Hepatic stellate cell (primary cell): Measurements from ENCODE around the gene CDIP1.
A peak's percentile ranks its signal among the peaks of the same experiment; 100 is the strongest.

Experiments used
- DNase-seq: peaks from one replicate; pipeline ENCODE4 v3.0.0; 2011; ENCODE audit warnings: low spot score

The CDIP1 gene

GRCh38 chr16:4537376-4538343, 913 bp downstream of the CDIP1 start:
- peak; percentile 42 for DNase-seq

- DNase-seq: no peak
These were observed 2.0 kb downstream of the CDIP1 start for GRCh38 chr16:4536391-4537106.

GRCh38 chr16:4535627-4536108, 2.9 kb downstream of the CDIP1 start:
- no peak for DNase-seq

GRCh38 chr16:4534151-4534790, 4.3 kb downstream of the CDIP1 start:
- no peak for DNase-seq

GRCh38 chr16:4533490-4533889, 5.1 kb downstream of the CDIP1 start:
- DNase-seq: no peak

- DNase-seq: no peak
These were observed 6.3 kb downstream of the CDIP1 start for GRCh38 chr16:4532238-4532637.

- no peak for DNase-seq
These were observed 6.8 kb downstream of the CDIP1 start for GRCh38 chr16:4531811-4532210.

- no peak for DNase-seq
These were observed 9.2 kb downstream of the CDIP1 start for GRCh38 chr16:4529085-4530060.

GRCh38 chr16:4525634-4526277, 12.8 kb downstream of the CDIP1 start:
- DNase-seq: no peak

GRCh38 chr16:4525069-4525468, 13.5 kb downstream of the CDIP1 start:
- no peak for DNase-seq

- no peak for DNase-seq
These were observed 14.0 kb downstream of the CDIP1 start for GRCh38 chr16:4524571-4524970.

GRCh38 chr16:4523686-4524085, 14.9 kb downstream of the CDIP1 start:
- DNase-seq: no peak

GRCh38 chr16:4522051-4522581, 16.5 kb downstream of the CDIP1 start:
- no peak for DNase-seq

- no peak for DNase-seq
These were observed 17.7 kb downstream of the CDIP1 start for GRCh38 chr16:4520913-4521312.

- no peak for DNase-seq
These were observed 19.1 kb downstream of the CDIP1 start for GRCh38 chr16:4519274-4520058.

GRCh38 chr16:4517812-4518680, 20.5 kb downstream of the CDIP1 start:
- no peak for DNase-seq

- no peak for DNase-seq
These were observed 22.9 kb downstream of the CDIP1 start for GRCh38 chr16:4515611-4516233.

- no peak for DNase-seq
These were observed 24.0 kb downstream of the CDIP1 start for GRCh38 chr16:4514606-4515005.
